NB4 (cell line): ENCODE data around the gene ANO10.

Experiments
- DNase-seq: peaks from one replicate; pipeline ENCODE4 v3.0.0; 2010; ENCODE audit warnings: low read depth
- H3K4me3 ChIP-seq: one replicate; pipeline ENCODE4 v1.5.1; 2011; ENCODE audit warnings: mild to moderate bottlenecking, low read depth, low read length, moderate library complexity
- CTCF ChIP-seq: IDR thresholded peaks from one replicate; pipeline ENCODE4 v1.5.1; 2012; ENCODE audit warnings: low read depth, low read length
- MAX ChIP-seq: IDR thresholded peaks from 2 replicates; pipeline ENCODE4 v1.6.1; 2011; ENCODE audit warnings: low read depth, low read length
- MYC ChIP-seq: IDR thresholded peaks from 2 replicates; pipeline ENCODE4 v1.6.1; 2011; ENCODE audit warnings: low read depth, low read length
- POLR2A ChIP-seq: IDR thresholded peaks from 2 replicates; pipeline ENCODE4 v1.6.1; 2011; ENCODE audit warnings: mild to moderate bottlenecking; ENCODE audit not compliant: insufficient read length; ENCODE audit errors: extremely low read depth

Gene ANO10

GRCh38 chr3:43512754-43513404, 108.9 kb downstream of the ANO10 start:
- TF ChIP-seq POLR2A, result no peak
- TF ChIP-seq MYC, result no peak
- TF ChIP-seq CTCF, result no peak
- TF ChIP-seq MAX, result no peak
- DNase-seq, result no peak
- H3K4me3 ChIP-seq, result no peak overlapping the region

- no peak overlapping the region for H3K4me3 ChIP-seq
- no peak for DNase-seq
- TF ChIP-seq MAX (no peak), POLR2A (no peak), CTCF (no peak), MYC (no peak)
Observed at GRCh38 chr3:43506644-43507043, 115.2 kb downstream of the ANO10 start.

GRCh38 chr3:43505351-43505750, 116.5 kb downstream of the ANO10 start:
- H3K4me3 ChIP-seq, result no peak overlapping the region
- no peak for DNase-seq
- TF ChIP-seq MAX (no peak), MYC (no peak), CTCF (no peak), POLR2A (no peak)

GRCh38 chr3:43503067-43503728, 118.6 kb downstream of the ANO10 start:
- H3K4me3 ChIP-seq, result no peak overlapping the region
- TF ChIP-seq POLR2A (no peak), MYC (no peak), MAX (no peak), CTCF (no peak)
- DNase-seq, result peak; percentile 33

- no peak overlapping the region for H3K4me3 ChIP-seq
- TF ChIP-seq MYC, result no peak
- TF ChIP-seq MAX, result no peak
- no peak for TF ChIP-seq POLR2A
- no peak for TF ChIP-seq CTCF
- DNase-seq, result peak; percentile 24
Observed at GRCh38 chr3:43499256-43499655, 122.6 kb downstream of the ANO10 start.
